GM21529 (cell line): Measurements from ENCODE around the gene CCDC78.

Experiments
- ATAC-seq: cut with Tn5 transposase; IDR thresholded peaks from one replicate; pipeline ENCODE4 v1.9.1; 2021; ENCODE audit not compliant: unreplicated experiment

The CCDC78 gene

GRCh38 chr16:679814-680624 is 46.2 kb downstream of the CCDC78 start, which contains the start of gene STUB1:
Gene STUB1 (plus strand): TSS chr16:680410. CDS start chr16:680526, 116 bp downstream.
- ATAC-seq = peak; percentile 33

GRCh38 chr16:678858-679813 is 47.1 kb downstream of the CCDC78 start:
- no peak for ATAC-seq

GRCh38 chr16:678209-678857 is 47.9 kb downstream of the CCDC78 start:
- ATAC-seq = no peak

- ATAC-seq = no peak
Measured at GRCh38 chr16:677316-678190, 48.7 kb downstream of the CCDC78 start.

GRCh38 chr16:676913-677312 is 49.3 kb downstream of the CCDC78 start:
- ATAC-seq = no peak

- no peak for ATAC-seq
Measured at GRCh38 chr16:676565-676902, 49.7 kb downstream of the CCDC78 start.

GRCh38 chr16:675884-676564 is 50.2 kb downstream of the CCDC78 start:
- no peak for ATAC-seq

- ATAC-seq = no peak
Measured at GRCh38 chr16:674968-675883, 51.0 kb downstream of the CCDC78 start, which contains the start of gene RHBDL1. Gene RHBDL1 (plus strand): TSS chr16:675671. CDS start chr16:675791, 120 bp downstream.

GRCh38 chr16:674214-674881 is 51.9 kb downstream of the CCDC78 start:
- ATAC-seq = no peak

- no peak for ATAC-seq
Measured at GRCh38 chr16:673399-673991, 52.7 kb downstream of the CCDC78 start.

- no peak for ATAC-seq
Measured at GRCh38 chr16:672851-673250, 53.4 kb downstream of the CCDC78 start.
